GM12878 (cell line): ENCODE data around the gene MAN2C1. TPM values are rescaled to one million over a fixed set of nuclear protein-coding genes. Genes with fewer than 3 reads are reported as not detected.

Experiments
- ATF7 ChIP-seq: fragments of 450-650 bp; IDR thresholded peaks from 2 replicates; pipeline ENCODE4 v1.6.1; 2016; ENCODE audit warnings: low read depth, mild to moderate bottlenecking
- BCL11A ChIP-seq: IDR thresholded peaks from 2 replicates; pipeline ENCODE4 v1.6.1; 2011; ENCODE audit warnings: low read depth, low read length
- CBX5 ChIP-seq: sonication (generic); IDR thresholded peaks from 2 replicates; pipeline ENCODE4 v1.6.1; 2016; ENCODE audit warnings: low read depth, moderate library complexity, mild to moderate bottlenecking, inconsistent platforms
- CREB1 ChIP-seq: IDR thresholded peaks from 2 replicates; pipeline ENCODE4 v1.6.1; 2012; ENCODE audit warnings: low read depth, mild to moderate bottlenecking, inconsistent platforms
- DPF2 ChIP-seq: fragments of 450-650 bp; IDR thresholded peaks from 2 replicates; pipeline ENCODE4 v1.6.1; 2017; ENCODE audit warnings: mild to moderate bottlenecking
- EP300 ChIP-seq, 2 experiments: fragments of 150-350 bp in 1 of 2; IDR thresholded peaks; 2 replicates each; pipeline ENCODE4 v1.6.1; 2011 to 2012; ENCODE audit warnings: low read depth in 2 of 2, low read length in 2 of 2, borderline replicate concordance in 1 of 2, improper control_type of control experiment in 1 of 2, inconsistent platforms in 1 of 2; ENCODE audit not compliant: control insufficient read depth in 1 of 2
- HDGF ChIP-seq: fragments of 450-650 bp; IDR thresholded peaks from 2 replicates; pipeline ENCODE4 v1.6.1; 2016; ENCODE audit warnings: antibody characterized with exemption
- LARP7 ChIP-seq: fragments of 450-650 bp; IDR thresholded peaks from 2 replicates; pipeline ENCODE4 v1.6.1; 2017; ENCODE audit warnings: mild to moderate bottlenecking
- MYB ChIP-seq: fragments of 150-350 bp; IDR thresholded peaks from 2 replicates; pipeline ENCODE4 v1.6.1; 2014; ENCODE audit warnings: mild to moderate bottlenecking, low read depth, low read length, borderline replicate concordance
- NBN ChIP-seq: fragments of 450-650 bp; IDR thresholded peaks from 2 replicates; pipeline ENCODE4 v1.6.1; 2016
- NFIC ChIP-seq: IDR thresholded peaks from 2 replicates; pipeline ENCODE4 v1.6.1; 2012; ENCODE audit warnings: low read depth, mild to moderate bottlenecking, inconsistent platforms, low read length, moderate library complexity
- NR2C1 ChIP-seq: fragments of 450-650 bp; IDR thresholded peaks from 2 replicates; pipeline ENCODE4 v1.6.1; 2017; ENCODE audit warnings: antibody characterized with exemption, mild to moderate bottlenecking, moderate library complexity
- NR2C2 ChIP-seq: IDR thresholded peaks from 2 replicates; pipeline ENCODE4 v1.6.1; 2011; ENCODE audit warnings: borderline replicate concordance, low read depth; ENCODE audit not compliant: control insufficient read depth, insufficient read length
- NR2F1 ChIP-seq: fragments of 450-650 bp; conservative IDR thresholded peaks from 2 replicates; pipeline ENCODE4 v1.6.1; 2017; ENCODE audit warnings: mild to moderate bottlenecking
- POLR2AphosphoS5 ChIP-seq: IDR thresholded peaks from 2 replicates; pipeline ENCODE4 v1.6.1; 2011; ENCODE audit warnings: mild to moderate bottlenecking, low read length, inconsistent platforms
- POU2F2 ChIP-seq: IDR thresholded peaks from 3 replicates; pipeline ENCODE4 v1.6.1; 2011; ENCODE audit warnings: low read depth, mild to moderate bottlenecking, low read length, borderline replicate concordance
- RAD51 ChIP-seq: fragments of 450-650 bp; IDR thresholded peaks from 2 replicates; pipeline ENCODE4 v1.6.1; 2016; ENCODE audit warnings: moderate library complexity, mild to moderate bottlenecking, inconsistent platforms
- RCOR1 ChIP-seq: conservative IDR thresholded peaks from 2 replicates; pipeline ENCODE4 v1.6.1; 2012; ENCODE audit warnings: low read depth, low read length, improper control_type of control experiment
- RUNX3 ChIP-seq: IDR thresholded peaks from 2 replicates; pipeline ENCODE4 v1.6.1; 2012; ENCODE audit warnings: low read length, inconsistent platforms
- SIX5 ChIP-seq: IDR thresholded peaks from 2 replicates; pipeline ENCODE4 v1.6.1; 2011; ENCODE audit warnings: mild to moderate bottlenecking, low read depth, low read length, moderate library complexity; ENCODE audit not compliant: severe bottlenecking
- SMAD5 ChIP-seq: IDR thresholded peaks from 2 replicates; pipeline ENCODE4 v1.6.1; 2016; ENCODE audit warnings: antibody characterized with exemption, low read depth
- SMARCA5 ChIP-seq: fragments of 450-650 bp; IDR thresholded peaks from 2 replicates; pipeline ENCODE4 v1.6.1; 2017; ENCODE audit warnings: mild to moderate bottlenecking
- SP1 ChIP-seq: IDR thresholded peaks from one replicate; pipeline ENCODE4 v1.6.1; 2011; ENCODE audit warnings: low read depth, low read length
- SREBF2 ChIP-seq: IDR thresholded peaks from 2 replicates; pipeline ENCODE4 v1.6.1; 2012; ENCODE audit warnings: mild to moderate bottlenecking, low read length
- STAT1 ChIP-seq: fragments of 450-650 bp; conservative IDR thresholded peaks from 2 replicates; pipeline ENCODE4 v1.6.1; 2014; ENCODE audit warnings: antibody characterized with exemption, mild to moderate bottlenecking
- TARDBP ChIP-seq: IDR thresholded peaks from 2 replicates; pipeline ENCODE4 v1.6.1; 2016; ENCODE audit warnings: borderline replicate concordance
- TCF3 ChIP-seq: IDR thresholded peaks from 2 replicates; pipeline ENCODE4 v1.6.1; 2012; ENCODE audit warnings: low read depth, mild to moderate bottlenecking, low read length, borderline replicate concordance; ENCODE audit not compliant: insufficient read depth
- ZBED1 ChIP-seq: IDR thresholded peaks from 2 replicates; pipeline ENCODE4 v1.6.1; 2016; ENCODE audit warnings: borderline replicate concordance
- polyA plus RNA-seq, 11 experiments: library from polyadenylated mRNA; depleted of rRNA in 4 of 11; unstranded in 6 of 11; stranded (reverse) in 5 of 11; fragments of >200 nt; fragmentation: Nextera tagmentation in 4 of 11; fragmentation: Illumina TruSeq in 1 of 11; extraction: Ambion mirVana in 4 of 11; extraction: Trizol in 1 of 11; gene quantifications; 1 replicate in 1 of 11; 2 replicates in 10 of 11; pipeline versions ENCODE4 v1.2.1 to v1.2.3, GENCODE V29; 2011 to 2016; ENCODE audit warnings: inconsistent platforms in 2 of 11, missing spikeins in 2 of 11, low read depth in 1 of 11
- total RNA-seq, 4 experiments: library from RNA; depleted of rRNA in 3 of 4; stranded (reverse); fragments of >200 nt in 3 of 4; fragmentation: Illumina TruSeq in 1 of 4; extraction: Trizol in 1 of 4; gene quantifications; 2 replicates each; pipeline versions ENCODE4 v1.2.1 to v1.2.3, GENCODE V29; 2013 to 2021
- TF ChIP-seq, protein P1 (sequence below): fragments of 450-650 bp; IDR thresholded peaks from 2 replicates; pipeline ENCODE4 v1.6.1; 2017; ENCODE audit warnings: low read depth, mild to moderate bottlenecking, moderate library complexity
- TF ChIP-seq, protein P2 (sequence below): IDR thresholded peaks from 2 replicates; pipeline ENCODE4 v1.6.1; 2011; ENCODE audit warnings: borderline replicate concordance, low read depth, mild to moderate bottlenecking, moderate library complexity, low read length; ENCODE audit not compliant: insufficient read depth, poor library complexity, severe bottlenecking
- TF ChIP-seq, protein P3 (sequence below): IDR thresholded peaks from 2 replicates; pipeline ENCODE4 v1.6.1; 2012; ENCODE audit warnings: low read depth, low read length, improper control_type of control experiment

Gene MAN2C1
- total and polyA plus RNA-seq, 10 of the 15 experiments (the other 5 are each of a cell fraction or from before 2014, with no cell fraction given), result 1.4 to 111 (median 42.2) TPM

DNA sequence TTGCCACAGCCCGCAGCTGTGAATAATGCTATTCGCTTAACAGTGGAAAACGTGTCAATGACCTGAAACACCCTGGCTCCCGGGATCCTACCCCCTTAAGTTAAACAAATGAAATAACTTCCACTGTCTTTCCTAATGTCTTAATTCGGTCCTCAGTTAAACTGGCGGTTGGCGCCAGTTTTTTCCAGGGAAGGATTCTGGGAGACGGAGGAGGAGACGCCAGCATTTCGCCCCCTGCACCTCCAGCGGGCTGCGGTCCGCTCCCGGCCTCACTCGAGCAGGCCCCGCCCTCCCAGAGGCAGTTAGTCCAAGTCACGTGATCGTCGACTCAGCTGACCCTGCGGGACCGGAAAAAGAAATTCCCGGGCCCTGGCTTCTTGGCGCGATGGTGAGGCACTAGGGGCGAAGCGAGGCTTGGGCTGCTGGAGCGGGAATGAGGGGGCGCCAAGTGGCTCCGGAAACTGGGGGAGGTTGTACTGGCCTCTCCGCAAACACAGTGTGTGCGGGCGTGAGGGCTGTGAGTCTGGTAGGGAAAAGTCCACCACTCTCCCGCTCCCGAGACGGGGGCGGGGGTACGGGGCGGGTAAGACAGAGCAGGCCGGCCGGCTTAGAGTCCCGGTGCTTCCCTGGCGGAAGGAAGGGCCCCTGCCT is 32.6 kb downstream of the MAN2C1 start, which contains the start of gene COMMD4 (continued):
- peak; percentile 88 for TF ChIP-seq MYB
- peak; percentile 67; the same call in 1 of the 2 replicates for TF ChIP-seq NBN
- no peak for TF ChIP-seq BCL11A
- 0 out of 2 replicates have a peak, but pooled peaks have one; percentile 19 for TF ChIP-seq NR2F1
- TF ChIP-seq NFIC, result peak; percentile 89
- peak; percentile 69 for TF ChIP-seq RUNX3
- 0 out of 2 replicates have a peak, but pooled peaks have one; percentile 12 for TF ChIP-seq ATF7
- no peak for TF ChIP-seq HDGF
- no peak for TF ChIP-seq SP1
- no peak for TF ChIP-seq EP300 (IDR thresholded peaks at IDR 0.05; ENCODE audit: borderline replicate concordance in 1 of 2, control insufficient read depth in 1 of 2, low read depth in 2 of 2, low read length in 2 of 2)
- TF ChIP-seq POLR2AphosphoS5, result peak; percentile 34; the same call in 1 of the 2 replicates
- peak; percentile 50; the same call in 1 of the 2 replicates for TF ChIP-seq CBX5
- TF ChIP-seq, protein P1, sequence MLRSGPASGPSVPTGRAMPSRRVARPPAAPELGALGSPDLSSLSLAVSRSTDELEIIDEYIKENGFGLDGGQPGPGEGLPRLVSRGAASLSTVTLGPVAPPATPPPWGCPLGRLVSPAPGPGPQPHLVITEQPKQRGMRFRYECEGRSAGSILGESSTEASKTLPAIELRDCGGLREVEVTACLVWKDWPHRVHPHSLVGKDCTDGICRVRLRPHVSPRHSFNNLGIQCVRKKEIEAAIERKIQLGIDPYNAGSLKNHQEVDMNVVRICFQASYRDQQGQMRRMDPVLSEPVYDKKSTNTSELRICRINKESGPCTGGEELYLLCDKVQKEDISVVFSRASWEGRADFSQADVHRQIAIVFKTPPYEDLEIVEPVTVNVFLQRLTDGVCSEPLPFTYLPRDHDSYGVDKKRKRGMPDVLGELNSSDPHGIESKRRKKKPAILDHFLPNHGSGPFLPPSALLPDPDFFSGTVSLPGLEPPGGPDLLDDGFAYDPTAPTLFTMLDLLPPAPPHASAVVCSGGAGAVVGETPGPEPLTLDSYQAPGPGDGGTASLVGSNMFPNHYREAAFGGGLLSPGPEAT, result peak; percentile 99
- no peak for TF ChIP-seq NR2C2
- TF ChIP-seq SMAD5, result no peak
- TF ChIP-seq, protein P2, sequence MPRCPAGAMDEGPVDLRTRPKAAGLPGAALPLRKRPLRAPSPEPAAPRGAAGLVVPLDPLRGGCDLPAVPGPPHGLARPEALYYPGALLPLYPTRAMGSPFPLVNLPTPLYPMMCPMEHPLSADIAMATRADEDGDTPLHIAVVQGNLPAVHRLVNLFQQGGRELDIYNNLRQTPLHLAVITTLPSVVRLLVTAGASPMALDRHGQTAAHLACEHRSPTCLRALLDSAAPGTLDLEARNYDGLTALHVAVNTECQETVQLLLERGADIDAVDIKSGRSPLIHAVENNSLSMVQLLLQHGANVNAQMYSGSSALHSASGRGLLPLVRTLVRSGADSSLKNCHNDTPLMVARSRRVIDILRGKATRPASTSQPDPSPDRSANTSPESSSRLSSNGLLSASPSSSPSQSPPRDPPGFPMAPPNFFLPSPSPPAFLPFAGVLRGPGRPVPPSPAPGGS, result no peak
- no peak for TF ChIP-seq LARP7
- no peak for TF ChIP-seq SREBF2
- TF ChIP-seq DPF2, result no peak
- TF ChIP-seq SIX5, result peak; percentile 26
- TF ChIP-seq, protein P3, sequence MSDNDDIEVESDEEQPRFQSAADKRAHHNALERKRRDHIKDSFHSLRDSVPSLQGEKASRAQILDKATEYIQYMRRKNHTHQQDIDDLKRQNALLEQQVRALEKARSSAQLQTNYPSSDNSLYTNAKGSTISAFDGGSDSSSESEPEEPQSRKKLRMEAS, result no peak
- peak; percentile 80; the same call in 1 of the 2 replicates for TF ChIP-seq TARDBP
- no peak for TF ChIP-seq SMARCA5
- TF ChIP-seq STAT1, result no peak
- 0 out of 3 replicates have a peak, but pooled peaks have one; percentile 35 for TF ChIP-seq POU2F2
- TF ChIP-seq ZBED1, result no peak
- no peak for TF ChIP-seq NR2C1
- TF ChIP-seq RCOR1, result no peak
- TF ChIP-seq RAD51, result peak; percentile 99
- TF ChIP-seq TCF3, result 0 out of 2 replicates have a peak, but pooled peaks have one; percentile 14
- TF ChIP-seq CREB1, result peak; percentile 58; the same call in 1 of the 2 replicates
